Glutamatergic neuron (in vitro differentiated cells): Measurements from ENCODE around the gene C5AR2. TPM values are rescaled to one million over a fixed set of nuclear protein-coding genes. Genes with fewer than 3 reads are reported as not detected.

Source experiments
- DNase-seq: peaks from one replicate; pipeline ENCODE4 v3.0.0; 2022
- H3K27ac Mint-ChIP-seq: one replicate; pipeline ENCODE4 v1.8.0; 2020; ENCODE audit warnings: mild to moderate bottlenecking, mixed read lengths, inconsistent platforms; ENCODE audit not compliant: unreplicated experiment
- H3K27me3 Mint-ChIP-seq: one replicate; pipeline ENCODE4 v1.8.0; 2020; ENCODE audit warnings: mild to moderate bottlenecking, moderate library complexity, mixed read lengths, inconsistent platforms; ENCODE audit not compliant: unreplicated experiment
- H3K36me3 Mint-ChIP-seq: one replicate; pipeline ENCODE4 v1.8.0; 2020; ENCODE audit warnings: mild to moderate bottlenecking, mixed read lengths, inconsistent platforms; ENCODE audit not compliant: unreplicated experiment
- H3K4me1 Mint-ChIP-seq: one replicate; pipeline ENCODE4 v1.8.0; 2020; ENCODE audit warnings: mild to moderate bottlenecking, low read depth, mixed read lengths, inconsistent platforms; ENCODE audit not compliant: unreplicated experiment
- H3K4me3 Mint-ChIP-seq: one replicate; pipeline ENCODE4 v1.8.0; 2020; ENCODE audit warnings: mild to moderate bottlenecking, mixed read lengths, inconsistent platforms; ENCODE audit not compliant: unreplicated experiment
- H3K9me3 Mint-ChIP-seq: one replicate; pipeline ENCODE4 v1.8.0; 2020; ENCODE audit warnings: mild to moderate bottlenecking, moderate library complexity, mixed read lengths, inconsistent platforms; ENCODE audit not compliant: unreplicated experiment
- CTCF ChIP-seq: fragments of 200-600 bp; sonication (generic); IDR thresholded peaks from one replicate; pipeline ENCODE4 v1.5.0; 2021; ENCODE audit not compliant: partially characterized antibody, unreplicated experiment
- total RNA-seq: library from RNA; stranded (reverse); fragmentation: NEBNext Ultra II Directional; extraction: Animal tissue kit (Norgen Biotek cat#: 25700); gene quantifications from one replicate; pipeline ENCODE4 v1.2.1, GENCODE V29; 2021; ENCODE audit not compliant: unreplicated experiment

C5AR2 gene
- total RNA-seq, 1 donor from 2014 or later = not detected

GRCh38 chr19:47356900-47357299 lies 24.9 kb downstream of the C5AR2 start:
- peaks cover 9% of the 10 kb centered on the region for H3K27me3 Mint-ChIP-seq
- H3K27ac Mint-ChIP-seq = no peak overlapping the region
- H3K4me3 Mint-ChIP-seq = no peak overlapping the region
- H3K36me3 Mint-ChIP-seq = peaks cover 4% of the 10 kb centered on the region
- TF ChIP-seq CTCF = no peak
- DNase-seq = no peak
- no peaks in the 10 kb centered on the region for H3K4me1 Mint-ChIP-seq
- peaks cover 1% of the 10 kb centered on the region for H3K9me3 Mint-ChIP-seq

- Mint-ChIP-seq H3K9me3 (peaks cover 1% of the 10 kb centered on the region), H3K4me3 (no peak overlapping the region), H3K27me3 (peaks cover 9% of the 10 kb centered on the region), H3K27ac (no peak overlapping the region), H3K4me1 (no peaks in the 10 kb centered on the region), H3K36me3 (peaks cover 4% of the 10 kb centered on the region)
- DNase-seq = no peak
- TF ChIP-seq CTCF = peak; percentile 16
Measured at GRCh38 chr19:47357788-47358680, 26.1 kb downstream of the C5AR2 start.

- H3K27me3 Mint-ChIP-seq = peaks cover 9% of the 10 kb centered on the region
- DNase-seq = no peak
- H3K4me1 Mint-ChIP-seq = no peaks in the 10 kb centered on the region
- no peak overlapping the region for H3K27ac Mint-ChIP-seq
- no peak for TF ChIP-seq CTCF
- H3K4me3 Mint-ChIP-seq = no peak overlapping the region
- H3K9me3 Mint-ChIP-seq = peaks cover 1% of the 10 kb centered on the region
- peaks cover 4% of the 10 kb centered on the region for H3K36me3 Mint-ChIP-seq
Measured at GRCh38 chr19:47358936-47359335, 27.0 kb downstream of the C5AR2 start.

- Mint-ChIP-seq H3K9me3 (peaks cover 2% of the 10 kb centered on the region), H3K27me3 (peaks cover 8% of the 10 kb centered on the region), H3K27ac (no peak overlapping the region), H3K36me3 (no peaks in the 10 kb centered on the region), H3K4me1 (peaks cover 2% of the 10 kb centered on the region), H3K4me3 (no peak overlapping the region)
- DNase-seq = no peak
- no peak for TF ChIP-seq CTCF
Measured at GRCh38 chr19:47362321-47362720, 30.3 kb downstream of the C5AR2 start.
